ENCODE results near the gene ACOX3.
"Not testable (repeated sequence)": the region's sequence is repeated elsewhere in the genome, so short reads cannot be mapped to it uniquely, and the experiment has no call there.

Gene ACOX3

DNA sequence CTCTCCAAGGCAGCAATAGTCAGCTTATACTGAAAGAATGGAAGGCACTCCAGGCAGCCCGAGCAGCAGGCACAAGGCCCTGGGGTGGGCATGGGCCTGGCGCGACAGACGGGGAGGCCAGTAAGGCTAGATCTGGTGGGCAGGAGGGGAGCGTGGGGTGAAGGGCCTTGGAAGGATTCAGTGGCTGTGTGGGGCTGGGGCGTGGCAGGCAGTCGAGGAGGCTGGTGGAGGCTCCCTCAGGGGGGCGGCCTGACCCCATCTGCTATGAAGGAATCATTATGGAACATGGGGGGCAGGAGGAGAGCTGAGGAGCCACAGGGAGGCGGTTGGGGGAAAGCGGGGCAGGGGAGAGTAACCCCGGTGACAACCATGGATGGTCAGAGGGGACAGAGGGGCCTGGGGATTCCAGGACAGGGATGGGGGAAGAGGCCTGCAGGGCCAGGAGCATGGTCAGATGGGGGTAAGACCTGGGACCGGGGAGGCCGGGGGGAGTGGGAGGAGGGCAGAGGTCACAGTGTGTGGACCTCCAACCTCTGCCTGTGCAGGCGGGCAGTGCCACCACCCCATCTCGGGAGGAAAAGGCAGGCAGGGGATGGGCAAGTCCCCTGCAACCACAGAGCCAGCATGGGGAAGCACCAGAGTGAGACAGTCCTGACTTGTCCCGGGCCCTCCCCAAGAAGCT, 70.3 kb downstream of the ACOX3 start:
- no peak for DNase-seq

DNA sequence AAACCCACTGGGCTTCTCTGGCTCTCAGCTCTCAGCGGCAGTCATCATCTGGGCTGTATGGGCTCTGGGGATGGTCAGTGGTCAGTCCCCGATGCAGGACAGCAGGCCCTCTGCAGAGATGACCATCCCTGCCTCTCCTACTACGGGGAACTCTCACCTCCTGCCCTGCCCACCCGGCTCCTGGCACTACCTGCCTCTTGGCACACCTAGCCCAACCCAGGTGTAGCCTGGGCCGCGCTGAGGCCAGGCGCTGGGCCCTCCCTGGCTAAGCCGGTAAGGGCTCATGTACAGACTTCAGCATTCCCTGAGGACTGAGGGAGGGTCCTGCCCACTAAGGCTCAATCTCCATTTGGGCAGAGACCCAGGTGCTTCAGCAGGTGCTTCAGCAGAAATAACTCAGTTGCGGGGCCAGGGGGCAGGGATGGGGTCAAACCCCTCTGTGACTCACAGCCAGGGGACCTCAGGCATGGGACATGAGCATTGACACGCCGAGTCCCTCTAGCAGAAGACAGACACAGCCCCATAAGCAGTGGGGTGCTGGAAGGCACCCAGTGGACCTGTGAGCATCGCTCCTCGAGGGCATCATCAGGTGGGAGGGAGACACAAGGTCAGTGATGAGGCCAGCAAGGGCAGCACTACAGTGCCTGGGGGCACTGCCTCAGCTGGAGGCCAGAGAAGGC, 71.0 kb downstream of the ACOX3 start:
- no peak for DNase-seq

DNA sequence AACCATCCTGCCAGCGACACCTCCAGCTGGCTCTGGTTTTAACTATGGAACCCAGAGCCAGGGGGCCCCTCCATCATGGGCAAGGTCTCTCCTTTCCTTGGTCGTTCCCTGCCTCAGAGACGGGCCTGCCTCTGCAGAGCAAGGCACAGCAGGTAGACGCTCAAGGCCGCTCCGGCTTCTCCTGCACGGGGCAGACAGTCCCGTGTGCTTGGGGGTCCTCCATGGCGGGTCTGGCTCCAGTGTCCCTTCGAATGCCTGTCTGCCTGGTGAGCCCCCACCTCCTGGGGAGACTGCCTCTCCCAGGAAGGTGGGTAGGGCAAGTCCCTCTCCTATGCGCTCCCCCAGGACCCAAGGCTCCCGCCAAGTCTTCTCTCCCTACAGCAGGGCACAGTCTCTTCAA, 71.5 kb downstream of the ACOX3 start:
- DNase-seq = no peak

DNA sequence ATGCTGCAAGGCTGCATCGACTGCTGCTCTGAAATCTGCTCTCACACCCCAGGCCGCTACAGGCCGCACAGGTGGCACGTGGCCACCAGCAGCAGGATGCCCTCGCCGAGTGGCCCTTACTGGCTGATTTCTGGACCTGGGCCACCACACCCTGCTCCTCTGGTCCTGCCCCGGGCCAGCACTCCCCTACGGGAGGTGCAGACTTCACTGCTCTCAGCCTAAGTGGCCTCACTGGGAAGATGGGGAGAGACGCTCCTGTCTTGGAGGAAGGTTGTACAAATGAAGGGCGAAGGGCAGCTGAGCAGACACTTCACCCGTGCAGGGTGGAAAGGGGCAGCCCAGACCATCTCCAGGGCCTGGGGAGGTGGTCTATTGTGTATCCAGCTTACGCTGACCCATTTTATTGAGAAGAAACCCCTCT, 72.5 kb downstream of the ACOX3 start:
- no peak for DNase-seq

DNA sequence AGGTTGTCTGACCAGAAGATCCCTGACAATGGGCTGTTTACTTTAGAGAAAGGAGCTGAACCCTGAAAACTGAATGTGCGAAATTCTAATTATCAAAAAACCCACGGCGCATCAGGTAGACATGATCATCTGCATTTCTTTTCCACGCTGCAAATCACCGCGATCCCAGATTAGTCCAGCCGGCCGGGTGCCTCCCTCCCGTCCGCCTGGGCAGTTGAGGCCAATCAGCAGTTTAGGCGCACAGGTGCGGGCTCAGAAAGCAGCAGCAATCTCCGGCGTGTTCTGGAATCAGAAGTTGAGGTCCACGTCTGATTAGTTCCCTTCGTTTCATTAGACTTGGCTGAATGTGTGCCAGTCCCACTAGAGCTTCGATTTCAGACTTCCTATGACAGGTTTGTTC, 73.9 kb downstream of the ACOX3 start:
- no peak for DNase-seq

DNA sequence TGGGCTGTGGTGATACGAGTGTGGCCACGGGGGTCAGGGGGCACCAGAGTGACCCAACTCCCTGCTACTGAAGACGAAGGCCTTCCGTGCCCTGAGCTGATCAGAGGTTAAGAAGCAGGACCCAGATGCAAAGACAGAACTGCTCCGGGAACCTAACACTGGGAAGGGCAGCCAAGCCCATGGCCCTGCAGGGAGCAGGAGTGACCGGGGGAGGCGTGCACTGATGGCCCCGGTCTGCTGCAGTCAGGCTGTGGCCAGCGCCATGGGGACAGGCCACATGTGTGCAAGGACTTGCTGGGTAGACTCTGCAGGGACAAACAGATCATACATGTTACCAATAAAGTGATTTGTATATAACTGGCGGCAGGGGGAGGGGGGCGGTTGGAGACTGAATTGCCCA, 74.6 kb downstream of the ACOX3 start:
- no peak for DNase-seq

DNA sequence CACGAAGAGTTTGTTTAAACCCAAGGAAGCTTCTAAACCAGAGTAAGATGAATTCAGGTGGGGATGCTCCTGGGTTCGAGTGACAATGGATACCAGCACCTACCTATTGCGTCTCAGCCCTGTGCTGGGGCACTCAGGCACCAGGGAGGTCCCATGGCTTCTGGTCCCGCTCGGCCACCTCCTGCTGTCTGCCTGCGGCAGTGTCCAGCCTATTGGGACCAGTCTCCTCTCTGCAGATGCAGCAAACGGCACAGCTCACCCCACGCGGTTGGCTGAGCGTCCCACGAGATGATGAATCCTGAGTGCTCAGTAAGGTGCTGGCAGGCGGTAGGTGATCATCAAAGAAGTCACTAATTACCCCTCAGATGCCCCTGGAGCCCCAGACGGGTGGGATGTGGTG, 75.2 kb downstream of the ACOX3 start:
- DNase-seq = no peak

DNA sequence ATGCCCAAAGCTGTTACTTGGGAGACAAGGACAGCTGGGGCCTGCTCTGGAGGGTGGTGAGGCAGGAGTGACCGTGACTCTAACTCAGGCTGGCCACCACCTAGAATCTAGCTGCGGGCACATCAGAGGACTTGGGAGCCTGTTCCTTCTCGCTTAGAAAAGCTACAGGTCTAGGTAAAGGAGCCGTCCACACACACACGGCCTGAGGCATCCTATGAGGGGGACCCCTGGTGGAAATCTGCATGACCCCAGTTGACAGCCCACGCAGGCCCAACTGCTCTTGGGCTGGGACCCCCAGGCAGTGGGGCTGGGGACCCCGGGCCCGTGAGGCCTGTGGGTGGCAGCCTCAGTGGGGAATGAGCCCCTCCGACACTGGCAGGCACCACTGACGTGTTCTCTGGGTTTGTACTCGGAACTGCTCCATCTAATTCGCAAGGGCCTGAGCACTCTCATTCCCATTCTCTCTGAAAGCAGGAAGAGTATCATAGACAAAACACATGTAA, 75.6 kb downstream of the ACOX3 start:
- DNase-seq = no peak

DNA sequence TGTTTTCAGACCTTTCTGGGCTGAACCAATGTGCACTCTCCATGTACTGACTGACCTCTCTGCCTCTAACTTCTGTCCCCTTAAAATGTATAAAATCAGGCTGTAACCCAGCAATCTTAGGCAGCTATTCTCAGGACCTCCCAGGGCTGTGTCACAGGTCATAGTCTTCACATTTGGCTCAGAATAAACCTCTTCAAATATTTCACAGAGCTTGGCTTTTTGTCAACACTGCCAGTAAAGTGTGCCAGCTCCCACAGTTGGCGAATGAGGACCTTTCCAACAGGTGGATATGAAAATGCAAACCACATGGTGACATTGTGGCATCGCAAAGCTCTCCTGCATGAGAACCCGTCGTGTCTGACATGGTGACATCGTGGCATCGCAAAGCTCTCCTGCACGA, 76.4 kb downstream of the ACOX3 start:
- DNase-seq = no peak

DNA sequence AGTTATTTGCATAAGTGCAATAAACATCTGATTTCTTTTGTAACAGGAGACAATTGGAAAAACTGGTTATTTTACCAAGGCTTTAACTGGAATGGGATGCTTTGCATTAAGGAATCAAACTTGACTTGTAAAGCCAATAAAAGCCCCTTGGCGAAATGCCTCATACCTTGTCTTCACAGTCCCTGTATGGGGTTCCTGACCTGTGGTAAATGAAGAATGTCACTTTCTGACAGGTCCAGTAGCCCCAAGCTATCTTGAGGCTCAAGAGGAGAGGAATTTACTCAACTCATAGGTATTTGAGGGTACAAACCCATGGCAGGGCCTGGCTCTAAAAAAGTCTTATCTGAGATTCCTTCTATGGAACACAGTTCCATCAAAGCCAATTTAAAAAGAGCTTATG, 78.0 kb downstream of the ACOX3 start:
- DNase-seq = no peak

DNA sequence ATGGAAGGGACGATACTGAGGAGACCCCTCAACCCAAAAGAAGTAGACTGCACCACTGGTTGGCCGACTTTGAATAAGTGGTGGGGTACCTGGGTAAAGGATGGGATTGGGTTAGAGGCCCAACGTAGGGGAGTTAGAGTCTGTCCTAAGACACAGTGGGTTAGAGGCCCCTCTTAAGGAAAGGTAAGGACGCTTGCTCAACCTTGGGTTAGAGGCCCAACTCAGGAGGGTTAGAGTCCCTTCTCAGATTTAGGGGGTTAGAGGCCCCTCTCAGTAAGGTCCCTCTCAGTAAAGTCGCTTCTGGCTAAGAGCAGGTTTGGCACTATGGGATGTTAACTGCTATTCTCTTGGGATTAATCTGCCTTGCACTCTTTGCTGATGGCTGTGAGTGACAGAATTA, 81.3 kb downstream of the ACOX3 start:
- no peak for DNase-seq

DNA sequence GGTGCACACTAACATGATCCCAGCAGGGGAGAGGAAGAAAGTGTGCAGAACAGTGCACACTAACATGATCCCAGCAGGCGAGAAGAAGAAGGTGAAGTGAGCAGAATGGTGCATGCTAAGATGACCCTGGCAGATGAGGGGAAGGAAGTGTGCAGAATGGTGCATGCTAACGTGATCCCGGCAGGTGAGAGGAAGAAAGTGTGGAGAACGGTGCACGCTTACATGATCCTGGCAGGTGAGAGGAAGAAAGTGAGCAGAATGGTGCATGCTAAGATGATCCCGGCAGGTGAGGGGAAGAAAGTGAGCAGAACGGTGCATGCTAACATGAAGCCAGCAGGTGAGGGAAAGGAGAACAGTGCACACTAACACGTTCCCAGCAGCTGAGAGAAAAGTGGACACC, 83.7 kb downstream of the ACOX3 start:
- DNase-seq = no peak

DNA sequence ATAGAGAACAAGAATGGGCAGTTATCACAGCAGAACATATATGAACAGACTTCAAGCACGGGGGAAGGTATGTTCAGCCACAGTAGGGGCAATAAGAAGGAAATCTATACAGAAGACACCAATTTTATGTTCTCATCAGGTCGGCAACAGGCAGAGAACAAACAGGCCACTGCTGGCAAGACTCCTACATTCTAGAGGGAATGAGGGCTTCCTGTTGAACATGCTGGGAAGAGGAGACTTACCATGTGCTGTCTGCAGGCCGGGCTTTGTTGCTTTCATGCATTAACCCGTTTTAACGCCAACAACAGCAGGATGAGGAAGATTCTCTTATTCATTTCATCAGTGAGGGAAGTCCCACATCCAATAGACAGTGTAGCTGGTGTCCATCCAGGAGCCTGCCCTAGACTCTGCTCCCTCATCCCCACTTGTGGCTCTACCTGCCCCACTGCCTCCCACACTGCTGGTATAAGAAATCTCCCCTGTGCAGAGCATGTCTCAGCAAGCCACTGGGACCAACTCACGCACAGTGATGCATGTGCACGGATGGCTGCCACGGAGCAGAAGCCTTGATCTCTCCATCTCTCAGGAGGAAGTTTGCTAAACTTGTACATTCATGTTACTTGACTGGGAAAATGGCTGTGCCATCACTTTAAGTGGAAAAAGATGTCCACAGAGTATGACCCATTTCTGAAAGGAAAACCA, 84.5 kb downstream of the ACOX3 start:
- no peak for DNase-seq

DNA sequence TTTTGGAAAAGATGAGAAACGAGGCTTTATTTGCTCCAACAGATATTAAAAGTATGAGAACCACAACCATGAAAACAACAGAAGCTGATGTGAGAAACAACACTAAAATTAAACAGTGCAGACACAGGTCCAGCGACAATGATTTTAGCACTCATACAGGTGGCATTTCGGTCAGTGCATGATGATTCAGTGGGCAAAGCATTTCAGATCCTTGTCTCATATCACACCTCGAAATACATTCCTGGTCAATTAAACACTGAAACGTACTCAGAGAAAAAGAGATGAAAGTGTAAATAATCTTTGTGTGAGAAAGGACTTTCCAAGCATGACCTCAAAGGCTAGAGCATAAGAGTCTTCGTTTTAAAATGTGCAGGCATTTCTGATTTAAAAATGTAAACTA, 85.2 kb downstream of the ACOX3 start:
- no peak for DNase-seq

DNA sequence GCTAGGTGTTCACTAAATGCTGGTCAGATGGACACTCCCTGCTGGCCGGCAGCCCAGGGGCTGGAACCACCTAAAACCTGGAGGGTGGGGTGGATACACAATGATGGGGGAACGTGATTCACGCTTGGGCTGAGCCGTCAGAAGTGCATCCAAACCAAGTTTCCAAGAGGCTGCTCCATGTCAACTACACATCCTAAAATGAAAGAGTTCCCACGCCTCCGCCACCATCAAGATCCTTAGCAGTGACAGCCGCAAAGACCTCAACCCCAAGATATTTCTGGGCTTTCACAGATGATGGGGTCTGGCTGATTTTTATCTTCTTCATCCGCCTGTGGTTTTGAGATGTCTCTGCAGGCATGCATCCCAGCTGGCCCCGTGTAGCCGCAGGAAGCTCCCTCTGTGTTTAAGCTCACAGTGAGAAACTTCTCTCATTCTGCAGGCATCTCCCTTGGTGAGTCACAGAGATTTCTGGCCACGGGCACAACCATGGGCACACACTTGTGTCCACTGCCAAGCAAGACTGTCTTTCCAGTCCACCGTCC, 86.5 kb downstream of the ACOX3 start:
- no peak for DNase-seq

DNA sequence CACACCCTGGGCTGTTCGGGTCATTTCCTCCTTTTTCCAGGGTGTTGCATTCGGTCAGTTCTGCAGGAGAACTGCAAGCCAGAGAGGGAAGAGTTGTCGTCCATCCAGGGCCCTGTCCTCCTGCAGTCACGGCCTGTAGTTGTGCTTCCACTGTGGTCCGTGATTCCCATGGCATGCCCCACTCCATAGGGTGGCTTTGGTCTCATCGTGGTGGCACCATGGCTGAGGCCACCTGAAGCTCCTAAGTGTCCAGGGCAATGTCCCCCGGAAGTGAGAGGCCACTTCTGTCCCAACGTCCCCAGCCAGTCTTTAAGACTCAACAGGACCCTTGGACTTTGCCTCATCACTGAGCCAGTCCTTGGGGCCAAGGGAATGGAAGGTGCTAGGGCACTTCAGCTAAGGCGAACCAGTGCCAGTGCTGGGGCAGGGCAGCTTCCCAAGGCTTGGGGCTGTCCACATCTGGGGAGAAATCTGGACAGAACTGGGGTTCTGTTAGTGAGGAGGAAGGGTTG, 87.3 kb downstream of the ACOX3 start:
- DNase-seq = no peak

DNA sequence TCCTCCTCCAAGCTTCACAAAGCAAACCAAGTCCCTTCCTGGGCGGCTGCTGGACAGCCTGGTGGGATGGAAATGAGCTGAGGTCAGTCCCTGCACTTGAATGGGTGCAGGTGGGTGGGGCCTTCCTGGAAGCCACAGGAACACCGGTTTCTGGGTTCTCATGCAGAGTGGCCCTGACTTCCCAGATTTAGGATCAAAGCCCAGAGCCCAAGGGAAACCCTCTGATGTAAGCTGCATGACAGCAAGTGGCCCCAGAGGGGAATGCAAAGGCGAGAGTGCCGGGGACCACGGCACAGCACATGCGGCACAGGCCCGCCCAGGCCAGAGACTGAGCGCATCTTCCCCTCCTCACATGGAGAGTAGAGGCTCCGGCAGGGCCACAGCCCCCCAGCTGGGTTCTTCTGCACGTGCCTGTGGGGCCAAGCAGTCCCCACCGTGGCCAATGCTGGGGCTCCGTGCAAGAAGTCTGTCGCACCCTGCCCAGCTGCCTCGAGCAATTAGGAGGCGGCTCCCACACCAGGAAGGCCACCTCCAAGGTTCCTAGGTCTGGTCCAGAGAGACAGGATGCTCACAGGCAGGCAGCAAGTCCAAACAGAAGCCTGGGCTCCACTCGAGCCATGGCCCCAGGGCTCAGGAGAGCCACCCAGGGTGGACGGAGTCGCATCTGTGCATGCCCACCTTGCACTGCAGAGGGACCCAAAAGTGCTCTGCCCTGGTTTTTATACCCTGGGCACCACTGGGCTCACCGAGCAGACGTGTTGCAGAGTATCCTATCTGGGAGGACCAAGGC, 88.0 kb downstream of the ACOX3 start:
- DNase-seq = no peak

DNA sequence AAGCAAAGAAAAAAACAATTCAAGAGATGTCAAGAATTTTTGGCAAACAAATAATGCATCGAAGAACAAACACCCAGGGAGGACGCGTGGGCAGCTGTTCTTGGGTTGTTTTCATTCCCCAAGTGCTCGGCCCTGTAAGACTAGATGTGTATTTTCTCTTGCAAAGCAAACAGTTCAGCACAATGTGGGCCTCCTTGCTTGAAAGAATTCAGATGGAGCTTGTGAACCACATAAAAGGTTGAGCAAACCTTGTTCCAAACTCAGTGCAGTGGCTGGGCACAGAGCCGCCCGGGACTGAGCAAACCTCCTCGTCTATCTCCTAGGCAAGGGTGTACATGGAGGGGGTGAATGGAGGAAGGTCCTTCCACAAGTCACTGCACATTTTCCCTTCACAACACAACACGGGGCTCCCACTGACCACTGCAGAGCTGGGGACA, 88.6 kb downstream of the ACOX3 start:
- no peak for DNase-seq

DNA sequence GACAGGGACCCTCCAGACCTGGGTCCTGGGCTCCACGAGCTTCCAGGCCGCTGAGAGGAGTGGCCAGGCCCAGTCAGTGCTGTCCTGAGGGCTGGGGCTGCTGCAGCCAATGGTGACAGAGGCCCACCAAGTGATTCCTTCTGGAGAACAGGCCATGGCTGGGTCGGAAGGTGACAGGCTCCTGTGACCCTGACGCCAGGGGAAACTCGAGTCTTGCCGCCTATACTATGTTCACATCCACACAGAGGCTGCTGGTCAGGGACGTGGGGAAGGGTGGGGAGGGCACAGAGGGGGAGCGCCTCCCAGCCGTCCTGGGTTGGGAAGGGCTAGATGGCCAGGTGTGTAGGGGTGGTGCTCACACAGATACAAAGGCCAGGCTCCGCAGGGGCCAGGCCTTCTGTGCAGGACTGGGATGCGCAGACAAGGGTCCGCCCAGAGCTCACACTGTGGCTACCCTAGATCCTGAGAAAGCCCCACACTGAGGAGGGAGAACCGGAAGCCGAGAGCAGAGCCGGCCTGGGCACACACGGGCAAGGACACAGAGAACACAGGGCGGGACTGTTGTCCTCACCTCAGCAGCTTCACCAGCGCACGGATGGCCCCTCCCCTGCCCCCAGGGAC, 89.6 kb downstream of the ACOX3 start:
- DNase-seq = no peak

DNA sequence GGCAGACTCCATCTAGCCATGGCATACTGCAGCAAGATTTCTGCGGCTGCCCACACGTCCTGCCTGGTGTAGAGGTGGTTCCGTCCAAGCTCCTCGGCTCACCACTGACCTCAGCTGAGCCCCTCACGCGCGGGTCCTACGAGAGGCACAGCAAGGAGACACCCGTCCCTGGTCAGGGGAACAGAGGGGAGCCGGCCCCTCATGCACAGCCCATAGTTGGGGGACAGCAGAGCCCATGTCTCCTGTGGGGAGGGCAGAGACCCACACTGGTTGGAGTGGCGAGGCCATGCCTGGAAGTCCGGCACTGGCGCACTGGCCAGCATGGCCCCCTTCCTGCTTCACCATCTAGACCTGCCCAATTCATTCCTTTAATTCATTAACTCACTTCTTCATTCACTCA, 90.2 kb downstream of the ACOX3 start:
- DNase-seq = no peak

DNA sequence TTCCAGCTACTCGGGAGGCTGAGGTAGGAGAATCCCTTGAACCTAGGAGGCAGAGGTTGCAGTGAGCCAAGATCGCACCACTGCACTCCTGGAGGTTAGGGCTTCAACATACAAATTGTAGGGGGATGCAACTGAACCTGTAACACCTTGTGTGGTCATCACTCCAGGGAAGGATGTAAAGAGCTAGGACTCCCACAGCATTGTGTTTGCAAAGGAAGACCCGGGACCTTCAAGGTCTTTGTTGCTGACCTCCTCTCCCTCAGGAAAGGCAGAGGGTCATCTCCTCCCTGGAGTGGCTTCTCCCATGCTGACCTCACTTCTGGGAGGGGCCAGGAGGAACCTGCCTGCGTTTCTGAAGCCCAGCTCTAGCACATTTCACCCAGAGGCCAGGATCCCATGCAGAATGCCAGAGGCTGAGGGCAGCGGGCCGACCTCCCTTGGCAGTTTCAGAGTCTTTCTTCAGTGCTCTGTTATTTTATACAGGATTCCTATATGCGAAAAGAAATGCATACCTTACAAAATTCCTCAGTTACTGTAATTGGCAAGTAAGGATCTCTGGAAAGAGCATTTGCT, 90.8 kb downstream of the ACOX3 start:
- DNase-seq = no peak

DNA sequence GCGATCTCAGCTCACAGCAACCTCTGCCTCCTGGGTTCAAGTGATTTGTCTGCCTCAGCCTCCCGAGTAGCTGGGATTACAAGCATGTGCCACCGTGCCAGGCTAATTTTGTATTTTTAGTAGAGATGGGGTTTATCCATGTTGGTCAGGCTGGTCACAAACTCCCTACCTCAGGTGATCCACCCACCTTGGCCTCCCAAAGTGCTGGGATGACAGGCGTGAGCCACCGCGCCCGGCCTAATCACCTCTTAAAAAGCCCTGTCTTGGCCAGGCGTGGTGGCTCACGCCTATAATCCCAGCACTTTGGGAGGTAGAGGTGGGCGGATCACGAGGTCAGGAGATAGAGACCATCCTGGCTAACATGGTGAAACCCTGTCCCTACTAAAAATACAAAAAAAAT, 91.3 kb downstream of the ACOX3 start:
- not testable (repeated sequence) for DNase-seq

Measured in activated CD4-positive, CD25-positive, alpha-beta regulatory T cell treated with anti-CD3 and anti-CD28 coated beads, Interleukin-2, amount 50 U/mL, for 72 hours (primary cell).